Brain microvascular endothelial cell (primary cell): ENCODE measurements around the gene ABCA3.

Source experiments
- DNase-seq: peaks from one replicate; pipeline ENCODE4 v3.0.0-alpha.2; 2020
- H3K27ac ChIP-seq: fragments of 250-450 bp; sonication (Bioruptor Pico); 2 replicates; pipeline ENCODE4 v1.5.1; 2020; ENCODE audit warnings: mild to moderate bottlenecking, moderate library complexity
- H3K27me3 ChIP-seq: fragments of 250-450 bp; sonication (Bioruptor Pico); replicated peaks from 2 replicates; pipeline ENCODE4 v1.5.1; 2020; ENCODE audit warnings: mild to moderate bottlenecking
- H3K36me3 ChIP-seq: fragments of 250-450 bp; sonication (Bioruptor Pico); replicated peaks from 2 replicates; pipeline ENCODE4 v1.5.1; 2020; ENCODE audit warnings: mild to moderate bottlenecking
- H3K4me3 ChIP-seq: 2 replicates; pipeline ENCODE4 v1.5.1; 2011; ENCODE audit warnings: low read depth, mild to moderate bottlenecking, control low read depth, low read length, moderate library complexity
- CTCF ChIP-seq: IDR thresholded peaks from 2 replicates; pipeline ENCODE4 v1.5.1; 2011; ENCODE audit warnings: low read depth, mild to moderate bottlenecking, moderate library complexity, low read length, control low read depth, inconsistent platforms; ENCODE audit errors: missing control alignments
- in situ Hi-C: cut with HindIII; loops from 2 replicates; pipeline ENCODE4 v1.10.0; 2017; ENCODE audit warnings: low sequenced_read_pairs, low pct_ligation_motif_present

The ABCA3 gene

DNA sequence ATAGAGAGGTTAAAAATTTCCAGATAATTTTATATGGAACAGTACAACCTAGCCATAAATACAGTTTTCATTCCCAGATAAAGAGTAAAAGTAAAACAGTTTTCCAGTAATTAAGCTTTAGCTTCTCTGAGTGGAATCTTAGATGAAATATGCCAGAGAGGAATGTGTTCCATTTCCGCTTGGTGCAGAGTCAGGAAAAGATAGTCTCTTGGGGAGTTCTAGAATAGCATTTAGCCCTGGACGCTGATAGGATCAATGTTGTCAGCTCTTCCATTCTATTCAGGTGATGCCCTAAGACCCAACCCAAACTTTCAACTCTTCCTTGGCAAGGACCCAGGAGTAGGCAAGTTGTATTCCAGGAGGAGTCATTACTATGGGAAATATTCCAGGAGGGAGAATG, 30.9 kb upstream of the ABCA3 start:
- Histone ChIP-seq H3K36me3 (no peaks in the 10 kb centered on the region), H3K27ac (no peak overlapping the region), H3K4me3 (no peak overlapping the region), H3K27me3 (no peaks in the 10 kb centered on the region)
- DNase-seq, result no peak
- in situ Hi-C loops, result no loop called here
- no peak for TF ChIP-seq CTCF

- Histone ChIP-seq H3K4me3 (no peak overlapping the region), H3K27me3 (no peaks in the 10 kb centered on the region), H3K36me3 (no peaks in the 10 kb centered on the region), H3K27ac (no peak overlapping the region)
- DNase-seq, result no peak
- in situ Hi-C loops, result no loop called here
- no peak for TF ChIP-seq CTCF
Observed at GRCh38 chr16:2370721-2371120, 30.2 kb upstream of the ABCA3 start.

DNA sequence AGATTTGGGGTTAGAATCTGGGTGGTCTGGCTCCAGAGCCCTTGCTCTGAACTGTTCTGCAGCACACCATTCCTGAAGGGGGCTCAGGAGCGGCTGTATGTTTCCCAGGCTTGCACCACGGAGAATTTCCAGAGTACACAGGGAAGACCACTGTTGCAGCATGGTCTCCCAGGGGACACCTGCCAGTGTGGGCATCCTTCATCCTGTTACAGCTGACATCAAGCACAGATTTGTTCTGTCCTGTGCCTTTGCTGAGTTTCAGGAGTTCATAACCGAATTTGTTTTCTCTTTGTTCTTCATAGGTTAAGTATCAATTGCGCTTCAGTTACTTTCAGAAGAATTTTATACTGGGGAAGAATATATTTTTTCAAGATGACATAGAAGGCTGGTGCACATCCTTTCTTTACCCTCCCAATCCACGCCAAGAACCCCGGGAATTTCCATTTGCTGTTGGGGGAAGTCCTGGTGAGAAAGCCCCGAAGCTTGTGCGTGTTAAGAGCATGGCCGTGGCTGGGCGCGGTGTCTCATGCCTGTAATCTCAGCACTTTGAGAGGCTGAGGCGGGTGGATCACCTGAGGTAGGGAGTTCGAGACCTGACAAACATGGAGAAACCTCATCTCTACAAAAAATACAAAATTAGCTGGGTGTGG, 26.3 kb upstream of the ABCA3 start:
- Histone ChIP-seq H3K27ac (no peak overlapping the region), H3K4me3 (no peak overlapping the region)

GRCh38 chr16:2365397-2366294, 25.1 kb upstream of the ABCA3 start:
- H3K36me3 ChIP-seq, result no peaks in the 10 kb centered on the region
- peak overlapping the region; percentile 7 for H3K27ac ChIP-seq
- in situ Hi-C loops, result no loop called here
- TF ChIP-seq CTCF, result no peak
- no peak overlapping the region for H3K4me3 ChIP-seq
- DNase-seq, result peak; percentile 81
- peaks cover 13% of the 10 kb centered on the region for H3K27me3 ChIP-seq

More for the DNA sequence above, 26.3 kb upstream of the ABCA3 start:
- in situ Hi-C loops, result no loop called here
- no peak for TF ChIP-seq CTCF
- no peak for DNase-seq
- peaks cover 3% of the 10 kb centered on the region for H3K27me3 ChIP-seq
- no peaks in the 10 kb centered on the region for H3K36me3 ChIP-seq

- in situ Hi-C loops, result no loop called here
- no peak for DNase-seq
- TF ChIP-seq CTCF, result no peak
- no peaks in the 10 kb centered on the region for H3K36me3 ChIP-seq
- no peak overlapping the region for H3K4me3 ChIP-seq
- H3K27me3 ChIP-seq, result peaks cover 14% of the 10 kb centered on the region
- no peak overlapping the region for H3K27ac ChIP-seq
Observed at GRCh38 chr16:2364638-2365210, 24.2 kb upstream of the ABCA3 start.
